SK-N-SH (cell line): ENCODE results near the gene CATSPERZ.

Experiments used
- MXI1 ChIP-seq: IDR thresholded peaks from 2 replicates; pipeline ENCODE4 v1.6.1; 2012; ENCODE audit warnings: mild to moderate bottlenecking, low read depth, low read length, improper control_type of control experiment
- POLR2AphosphoS5 ChIP-seq: IDR thresholded peaks from 2 replicates; pipeline ENCODE4 v1.6.1; 2012; ENCODE audit warnings: low read depth, low read length
- YY1 ChIP-seq: IDR thresholded peaks from 2 replicates; pipeline ENCODE4 v1.4.0; 2012; ENCODE audit warnings: low read depth, mild to moderate bottlenecking
- TF ChIP-seq, protein P1 (sequence below): fragments of 200-600 bp; sonication (generic); IDR thresholded peaks from 2 replicates; pipeline ENCODE4 v1.6.1; 2017; ENCODE audit warnings: antibody characterized with exemption, mild to moderate bottlenecking, moderate library complexity
- TF ChIP-seq, protein P2 (sequence below): IDR thresholded peaks from 2 replicates; pipeline ENCODE4 v1.4.0; 2012; ENCODE audit warnings: low read depth, borderline replicate concordance

- TF ChIP-seq, protein P1, sequence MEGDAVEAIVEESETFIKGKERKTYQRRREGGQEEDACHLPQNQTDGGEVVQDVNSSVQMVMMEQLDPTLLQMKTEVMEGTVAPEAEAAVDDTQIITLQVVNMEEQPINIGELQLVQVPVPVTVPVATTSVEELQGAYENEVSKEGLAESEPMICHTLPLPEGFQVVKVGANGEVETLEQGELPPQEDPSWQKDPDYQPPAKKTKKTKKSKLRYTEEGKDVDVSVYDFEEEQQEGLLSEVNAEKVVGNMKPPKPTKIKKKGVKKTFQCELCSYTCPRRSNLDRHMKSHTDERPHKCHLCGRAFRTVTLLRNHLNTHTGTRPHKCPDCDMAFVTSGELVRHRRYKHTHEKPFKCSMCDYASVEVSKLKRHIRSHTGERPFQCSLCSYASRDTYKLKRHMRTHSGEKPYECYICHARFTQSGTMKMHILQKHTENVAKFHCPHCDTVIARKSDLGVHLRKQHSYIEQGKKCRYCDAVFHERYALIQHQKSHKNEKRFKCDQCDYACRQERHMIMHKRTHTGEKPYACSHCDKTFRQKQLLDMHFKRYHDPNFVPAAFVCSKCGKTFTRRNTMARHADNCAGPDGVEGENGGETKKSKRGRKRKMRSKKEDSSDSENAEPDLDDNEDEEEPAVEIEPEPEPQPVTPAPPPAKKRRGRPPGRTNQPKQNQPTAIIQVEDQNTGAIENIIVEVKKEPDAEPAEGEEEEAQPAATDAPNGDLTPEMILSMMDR = no peak
- TF ChIP-seq YY1 = no peak
- no peak for TF ChIP-seq MXI1
- TF ChIP-seq, protein P2, sequence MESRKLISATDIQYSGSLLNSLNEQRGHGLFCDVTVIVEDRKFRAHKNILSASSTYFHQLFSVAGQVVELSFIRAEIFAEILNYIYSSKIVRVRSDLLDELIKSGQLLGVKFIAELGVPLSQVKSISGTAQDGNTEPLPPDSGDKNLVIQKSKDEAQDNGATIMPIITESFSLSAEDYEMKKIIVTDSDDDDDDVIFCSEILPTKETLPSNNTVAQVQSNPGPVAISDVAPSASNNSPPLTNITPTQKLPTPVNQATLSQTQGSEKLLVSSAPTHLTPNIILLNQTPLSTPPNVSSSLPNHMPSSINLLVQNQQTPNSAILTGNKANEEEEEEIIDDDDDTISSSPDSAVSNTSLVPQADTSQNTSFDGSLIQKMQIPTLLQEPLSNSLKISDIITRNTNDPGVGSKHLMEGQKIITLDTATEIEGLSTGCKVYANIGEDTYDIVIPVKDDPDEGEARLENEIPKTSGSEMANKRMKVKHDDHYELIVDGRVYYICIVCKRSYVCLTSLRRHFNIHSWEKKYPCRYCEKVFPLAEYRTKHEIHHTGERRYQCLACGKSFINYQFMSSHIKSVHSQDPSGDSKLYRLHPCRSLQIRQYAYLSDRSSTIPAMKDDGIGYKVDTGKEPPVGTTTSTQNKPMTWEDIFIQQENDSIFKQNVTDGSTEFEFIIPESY = no peak
- TF ChIP-seq POLR2AphosphoS5 = no peak
Measured at GRCh38 chr11:64260147-64260708, 39.9 kb upstream of the CATSPERZ start.
